DOHH2 (cell line): Measurements from ENCODE around the gene CA7.

Experiments
- H3F3A ChIP-seq: fragments of 200-600 bp; sonication (generic), shearing (Covaris generic); 2 replicates; pipeline ENCODE4 v1.6.0; 2016; ENCODE audit warnings: antibody characterized with exemption, mild to moderate bottlenecking; ENCODE audit not compliant: control insufficient read depth, insufficient read depth
- H3K27ac ChIP-seq: fragments of 200-600 bp; sonication (generic); 2 replicates; pipeline ENCODE4 v1.5.1; 2014; ENCODE audit warnings: low read depth, mild to moderate bottlenecking, low read length, moderate library complexity
- H3K27me3 ChIP-seq: fragments of 200-600 bp; sonication (generic); 2 replicates; pipeline ENCODE4 v1.6.1; 2014; ENCODE audit warnings: mild to moderate bottlenecking, low read length, mixed read lengths; ENCODE audit not compliant: control insufficient read depth
- H3K36me3 ChIP-seq: fragments of 200-600 bp; sonication (generic); 2 replicates; pipeline ENCODE4 v1.6.1; 2014; ENCODE audit warnings: mild to moderate bottlenecking, low read length, moderate library complexity, mixed read lengths; ENCODE audit not compliant: control insufficient read depth
- H3K4me1 ChIP-seq: fragments of 200-600 bp; sonication (generic); 2 replicates; pipeline ENCODE4 v1.6.1; 2014; ENCODE audit warnings: mild to moderate bottlenecking, low read length, mixed read lengths; ENCODE audit not compliant: control insufficient read depth
- H3K4me2 ChIP-seq: fragments of 200-600 bp; sonication (generic); 2 replicates; pipeline ENCODE4 v1.6.0; 2014; ENCODE audit warnings: mild to moderate bottlenecking, low read length, moderate library complexity
- H3K4me3 ChIP-seq: fragments of 200-600 bp; sonication (generic); 2 replicates; pipeline ENCODE4 v1.5.1; 2014; ENCODE audit warnings: mild to moderate bottlenecking, low read length, mixed read lengths
- H3K79me2 ChIP-seq: fragments of 200-600 bp; sonication (generic); 2 replicates; pipeline ENCODE4 v1.6.1; 2014; ENCODE audit warnings: mild to moderate bottlenecking, low read length, mixed read lengths; ENCODE audit not compliant: control insufficient read depth
- H3K9me2 ChIP-seq: fragments of 200-600 bp; sonication (generic); replicated peaks from 2 replicates; pipeline ENCODE4 v1.6.1; 2014; ENCODE audit warnings: mild to moderate bottlenecking, low read length, mixed read lengths; ENCODE audit not compliant: control insufficient read depth
- H3K9me3 ChIP-seq: fragments of 200-600 bp; sonication (generic); 2 replicates; pipeline ENCODE4 v1.6.1; 2014; ENCODE audit warnings: antibody characterized with exemption, low read length, mixed read lengths; ENCODE audit not compliant: control insufficient read depth, insufficient read depth
- H4K20me1 ChIP-seq: fragments of 200-600 bp; sonication (generic); 2 replicates; pipeline ENCODE4 v1.6.0; 2014; ENCODE audit warnings: low read depth, mild to moderate bottlenecking, antibody characterized with exemption, low read length, moderate library complexity; ENCODE audit not compliant: control insufficient read depth, insufficient read depth
- EZH2phosphoT487 ChIP-seq: fragments of 200-600 bp; sonication (generic); IDR thresholded peaks from 2 replicates; pipeline ENCODE4 v1.6.1; 2017; ENCODE audit warnings: borderline replicate concordance, mild to moderate bottlenecking, antibody characterized with exemption, low read length, moderate library complexity, mixed read lengths
- TF ChIP-seq, protein P1 (sequence below): fragments of 200-600 bp; sonication (generic); IDR thresholded peaks from one replicate; pipeline ENCODE4 v1.5.1; 2014; ENCODE audit warnings: antibody characterized with exemption, mild to moderate bottlenecking, low read depth, low read length; ENCODE audit not compliant: poor library complexity, severe bottlenecking

The CA7 gene

DNA sequence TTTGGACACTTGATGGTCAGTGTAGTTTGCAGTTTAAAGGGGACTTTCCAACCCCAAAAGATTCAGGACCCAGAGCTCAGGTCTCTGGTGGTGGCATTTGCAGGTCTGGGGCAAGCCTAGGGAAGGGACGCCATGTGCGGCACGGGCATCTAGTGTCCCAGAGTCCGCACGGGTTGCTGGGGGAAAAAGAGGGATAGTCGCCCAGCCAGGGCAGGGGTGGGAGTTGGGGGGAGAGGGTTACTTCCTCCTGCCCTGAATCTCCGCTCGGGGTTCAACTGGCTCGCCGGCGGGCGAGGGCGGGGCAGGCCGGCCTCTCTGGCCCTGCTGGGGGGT, 239 bp upstream of the CA7 start:
- no peak overlapping the region for H3K4me3 ChIP-seq
- H3K36me3 ChIP-seq = no peaks in the 10 kb centered on the region
- no peaks in the 10 kb centered on the region for H3K9me2 ChIP-seq
- TF ChIP-seq, protein P1, sequence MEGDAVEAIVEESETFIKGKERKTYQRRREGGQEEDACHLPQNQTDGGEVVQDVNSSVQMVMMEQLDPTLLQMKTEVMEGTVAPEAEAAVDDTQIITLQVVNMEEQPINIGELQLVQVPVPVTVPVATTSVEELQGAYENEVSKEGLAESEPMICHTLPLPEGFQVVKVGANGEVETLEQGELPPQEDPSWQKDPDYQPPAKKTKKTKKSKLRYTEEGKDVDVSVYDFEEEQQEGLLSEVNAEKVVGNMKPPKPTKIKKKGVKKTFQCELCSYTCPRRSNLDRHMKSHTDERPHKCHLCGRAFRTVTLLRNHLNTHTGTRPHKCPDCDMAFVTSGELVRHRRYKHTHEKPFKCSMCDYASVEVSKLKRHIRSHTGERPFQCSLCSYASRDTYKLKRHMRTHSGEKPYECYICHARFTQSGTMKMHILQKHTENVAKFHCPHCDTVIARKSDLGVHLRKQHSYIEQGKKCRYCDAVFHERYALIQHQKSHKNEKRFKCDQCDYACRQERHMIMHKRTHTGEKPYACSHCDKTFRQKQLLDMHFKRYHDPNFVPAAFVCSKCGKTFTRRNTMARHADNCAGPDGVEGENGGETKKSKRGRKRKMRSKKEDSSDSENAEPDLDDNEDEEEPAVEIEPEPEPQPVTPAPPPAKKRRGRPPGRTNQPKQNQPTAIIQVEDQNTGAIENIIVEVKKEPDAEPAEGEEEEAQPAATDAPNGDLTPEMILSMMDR = no peak
- TF ChIP-seq EZH2phosphoT487 = no peak
- 0 out of 2 replicates have a peak, but pooled peaks cover 4% of the 10 kb centered on the region for H4K20me1 ChIP-seq
- no peak overlapping the region for H3K4me2 ChIP-seq
- H3K4me1 ChIP-seq = peaks cover 14% of the 10 kb centered on the region
- H3K27ac ChIP-seq = no peak overlapping the region
- no peaks in the 10 kb centered on the region for H3F3A ChIP-seq
- H3K79me2 ChIP-seq = no peaks in the 10 kb centered on the region
- H3K9me3 ChIP-seq = no peaks in the 10 kb centered on the region
- H3K27me3 ChIP-seq = peaks cover 37% of the 10 kb centered on the region

DNA sequence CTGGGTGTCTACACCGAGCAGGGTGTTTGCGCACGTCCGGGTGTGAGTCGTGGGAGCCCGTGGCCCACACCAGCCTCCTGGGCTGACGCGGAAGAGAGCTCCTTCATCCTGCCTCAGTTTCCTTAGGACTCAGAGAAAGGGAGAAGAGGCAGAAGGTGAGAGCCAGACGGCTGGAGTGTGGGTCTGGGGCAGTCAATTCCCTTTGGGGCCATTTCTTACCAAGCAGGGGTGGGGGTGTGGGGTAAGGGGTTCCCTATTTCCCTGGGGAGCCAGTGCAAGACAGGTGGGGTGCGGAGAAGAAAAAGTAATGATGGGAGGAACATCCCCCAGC, 831 bp downstream of the CA7 start:
- Histone ChIP-seq H3K4me2 (no peak overlapping the region), H3K4me3 (no peak overlapping the region)
- TF ChIP-seq, protein P1 = no peak
- TF ChIP-seq EZH2phosphoT487 = no peak

GRCh38 chr16:66845791-66846221, 1.6 kb downstream of the CA7 start:
- no peaks in the 10 kb centered on the region for H3F3A ChIP-seq
- no peak for TF ChIP-seq EZH2phosphoT487
- TF ChIP-seq, protein P1 = no peak
- 0 out of 2 replicates have a peak, but pooled peaks cover 4% of the 10 kb centered on the region for H4K20me1 ChIP-seq
- H3K4me3 ChIP-seq = no peak overlapping the region
- H3K79me2 ChIP-seq = no peaks in the 10 kb centered on the region
- peaks cover 37% of the 10 kb centered on the region for H3K27me3 ChIP-seq
- H3K27ac ChIP-seq = no peak overlapping the region
- H3K36me3 ChIP-seq = no peaks in the 10 kb centered on the region
- H3K4me2 ChIP-seq = no peak overlapping the region
- H3K4me1 ChIP-seq = peaks cover 13% of the 10 kb centered on the region
- no peaks in the 10 kb centered on the region for H3K9me2 ChIP-seq
- H3K9me3 ChIP-seq = no peaks in the 10 kb centered on the region

More for the DNA sequence above, 831 bp downstream of the CA7 start:
- Histone ChIP-seq H4K20me1 (0 out of 2 replicates have a peak, but pooled peaks cover 4% of the 10 kb centered on the region), H3K27ac (no peak overlapping the region), H3K36me3 (no peaks in the 10 kb centered on the region), H3K9me3 (no peaks in the 10 kb centered on the region), H3F3A (no peaks in the 10 kb centered on the region), H3K79me2 (no peaks in the 10 kb centered on the region), H3K27me3 (peaks cover 37% of the 10 kb centered on the region), H3K4me1 (peaks cover 14% of the 10 kb centered on the region), H3K9me2 (no peaks in the 10 kb centered on the region)

GRCh38 chr16:66846266-66846665, 2.1 kb downstream of the CA7 start:
- H3K27ac ChIP-seq = no peak overlapping the region

More at GRCh38 chr16:66846266-66846665, 2.1 kb downstream of the CA7 start:
- H3K79me2 ChIP-seq = no peaks in the 10 kb centered on the region
- H3K9me3 ChIP-seq = no peaks in the 10 kb centered on the region
- H3K9me2 ChIP-seq = no peaks in the 10 kb centered on the region
- no peak overlapping the region for H3K4me3 ChIP-seq
- TF ChIP-seq EZH2phosphoT487 = no peak
- TF ChIP-seq, protein P1 = no peak
- peaks cover 37% of the 10 kb centered on the region for H3K27me3 ChIP-seq
- 0 out of 2 replicates have a peak, but pooled peaks cover 4% of the 10 kb centered on the region for H4K20me1 ChIP-seq
- no peaks in the 10 kb centered on the region for H3K36me3 ChIP-seq
- H3K4me1 ChIP-seq = peaks cover 8% of the 10 kb centered on the region
- H3F3A ChIP-seq = no peaks in the 10 kb centered on the region
- no peak overlapping the region for H3K4me2 ChIP-seq
